Measurements from ENCODE around the gene AGAP2.

DNA sequence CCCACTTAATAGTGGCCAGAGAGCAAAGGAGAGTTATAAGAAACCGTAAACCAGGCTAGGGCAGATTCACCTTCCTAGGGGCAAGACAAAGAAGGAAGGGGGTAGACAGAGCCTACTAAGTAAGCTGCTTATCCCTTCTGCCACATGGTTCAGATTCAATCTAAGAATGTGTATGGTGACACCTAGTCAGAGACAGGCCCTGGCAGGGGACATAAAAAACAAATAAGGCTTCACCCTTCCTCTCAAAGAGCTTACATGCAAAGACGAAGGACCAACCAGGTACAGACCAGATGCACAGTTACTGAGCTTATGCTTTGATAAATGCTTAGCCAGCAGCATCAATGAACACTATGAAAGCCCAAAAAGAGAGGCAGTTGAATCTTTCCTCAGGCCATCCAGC lies 23.9 kb upstream of the AGAP2 start:
- TF ChIP-seq POLR2A (IDR thresholded peaks at IDR 0.05; ENCODE audit: low read depth, low read length) (no peak), TAF1 (IDR thresholded peaks at IDR 0.05; ENCODE audit: borderline replicate concordance, low read depth, low read length) (no peak), POLR2AphosphoS5 (IDR thresholded peaks at IDR 0.05; ENCODE audit: low read depth, low read length) (no peak)

All from GM12892 (cell line).